Loucy (cell line): ENCODE results near the gene KRT34.

Experiments used
- CTCF ChIP-seq: fragments of 200-600 bp; sonication (generic); conservative IDR thresholded peaks from 2 replicates; pipeline ENCODE4 v1.5.1; 2014; ENCODE audit warnings: mild to moderate bottlenecking, antibody characterized with exemption, low read length
- EZH2phosphoT487 ChIP-seq: fragments of 200-600 bp; IDR thresholded peaks from 2 replicates; pipeline ENCODE4 v1.6.1; 2018; ENCODE audit warnings: antibody characterized with exemption, mild to moderate bottlenecking, moderate library complexity, borderline replicate concordance

- no peak for TF ChIP-seq CTCF
- TF ChIP-seq EZH2phosphoT487: no peak
Observed at GRCh38 chr17:41418116-41418860, 36.2 kb upstream of the KRT34 start.
